Neuronal stem cell (in vitro differentiated cells): ENCODE data around the gene FAM186B.

Experiments used
- DNase-seq: peaks from one replicate; pipeline ENCODE4 v3.0.0-alpha.2; 2013; ENCODE audit warnings: low spot score
- H2AFZ ChIP-seq: one replicate; pipeline ENCODE4 v1.6.1; 2013; ENCODE audit warnings: mild to moderate bottlenecking, low read length, inconsistent platforms
- H2AK5ac ChIP-seq: 2 replicates; pipeline ENCODE4 v1.6.1; 2013; ENCODE audit warnings: low read depth, mild to moderate bottlenecking, inconsistent platforms, low read length, moderate library complexity, mixed read lengths
- H2BK120ac ChIP-seq: 2 replicates; pipeline ENCODE4 v1.6.1; 2013; ENCODE audit warnings: low read depth, mild to moderate bottlenecking, inconsistent platforms, low read length, moderate library complexity, mixed read lengths
- H2BK12ac ChIP-seq: one replicate; pipeline ENCODE4 v1.6.1; 2013; ENCODE audit warnings: low read length, inconsistent platforms
- H2BK15ac ChIP-seq: 2 replicates; pipeline ENCODE4 v1.6.1; 2013; ENCODE audit warnings: mild to moderate bottlenecking, low read length, inconsistent platforms, mixed read lengths
- H2BK5ac ChIP-seq: one replicate; pipeline ENCODE4 v1.6.1; 2013; ENCODE audit warnings: inconsistent platforms, mild to moderate bottlenecking, low read length, moderate library complexity
- H3K14ac ChIP-seq: one replicate; pipeline ENCODE4 v1.6.1; 2013; ENCODE audit warnings: low read length, inconsistent platforms
- H3K18ac ChIP-seq: 2 replicates; pipeline ENCODE4 v1.6.1; 2013; ENCODE audit warnings: low read length, inconsistent platforms
- H3K23ac ChIP-seq: 2 replicates; pipeline ENCODE4 v1.6.1; 2013; ENCODE audit warnings: low read depth, mild to moderate bottlenecking, mixed read lengths, low read length, inconsistent platforms; ENCODE audit not compliant: poor library complexity
- H3K27ac ChIP-seq: replicated peaks from 3 replicates; pipeline ENCODE4 v1.5.1; 2013; ENCODE audit warnings: low read length, inconsistent platforms
- H3K27me3 ChIP-seq, 3 experiments: 2 replicates each; pipeline ENCODE4 v1.6.1; 2013; ENCODE audit warnings: low read length in 3 of 3, mild to moderate bottlenecking in 2 of 3, inconsistent platforms in 1 of 3, low read depth in 1 of 3, mixed read lengths in 1 of 3, moderate library complexity in 1 of 3; ENCODE audit not compliant: control insufficient read depth in 3 of 3, insufficient read depth in 3 of 3
- H3K36me3 ChIP-seq, 2 donors: replicated peaks in 1 of 2; 2 replicates each; pipeline ENCODE4 v1.6.1; 2013; ENCODE audit warnings: low read length in 2 of 2; ENCODE audit not compliant: control insufficient read depth in 2 of 2, insufficient read depth in 2 of 2
- H3K4ac ChIP-seq: 2 replicates; pipeline ENCODE4 v1.6.1; 2013; ENCODE audit warnings: inconsistent platforms, mild to moderate bottlenecking, low read length, moderate library complexity
- H3K4me1 ChIP-seq, 2 donors: 1 replicate in 1 of 2; 2 replicates in 1 of 2; pipeline ENCODE4 v1.6.1; 2013; ENCODE audit warnings: low read length in 2 of 2, low read depth in 1 of 2; ENCODE audit not compliant: control insufficient read depth in 2 of 2, insufficient read depth in 1 of 2
- H3K4me2 ChIP-seq: one replicate; pipeline ENCODE4 v1.6.1; 2013; ENCODE audit warnings: mild to moderate bottlenecking, low read length, inconsistent platforms; ENCODE audit not compliant: insufficient read depth, poor library complexity, severe bottlenecking
- H3K4me3 ChIP-seq, 2 donors: 2 replicates each; pipeline ENCODE4 v1.5.1; 2013; ENCODE audit warnings: low read length in 2 of 2, mild to moderate bottlenecking in 2 of 2, inconsistent platforms in 1 of 2, moderate library complexity in 1 of 2
- H3K79me1 ChIP-seq: one replicate; pipeline ENCODE4 v1.6.1; 2013; ENCODE audit warnings: low read depth, mild to moderate bottlenecking, inconsistent platforms, low read length, moderate library complexity
- H3K9ac ChIP-seq: one replicate; pipeline ENCODE4 v1.6.1; 2013; ENCODE audit warnings: mild to moderate bottlenecking, low read depth, low read length, inconsistent platforms; ENCODE audit not compliant: poor library complexity
- H3K9me3 ChIP-seq, 2 donors: replicated peaks in 1 of 2; 2 replicates each; pipeline versions ENCODE3 to v1.6.1; 2013; ENCODE audit warnings: low read length in 2 of 2, mild to moderate bottlenecking in 2 of 2, inconsistent platforms in 1 of 2, low read depth in 1 of 2, mixed read lengths in 1 of 2, moderate library complexity in 1 of 2; ENCODE audit not compliant: control insufficient read depth in 2 of 2, insufficient read depth in 1 of 2
- H4K8ac ChIP-seq: one replicate; pipeline ENCODE4 v1.6.1; 2013; ENCODE audit warnings: low read depth, mild to moderate bottlenecking, inconsistent platforms, low read length, moderate library complexity
- H4K91ac ChIP-seq: one replicate; pipeline ENCODE4 v1.6.1; 2013; ENCODE audit warnings: low read length, low read depth, mild to moderate bottlenecking, inconsistent platforms; ENCODE audit not compliant: poor library complexity
- WGBS, 2 donors: extraction: QIAGEN DNeasy Blood & Tissue Kit; methylation state at CpG; one replicate each; pipeline ENCODE4 v1.1.7; 2013; ENCODE audit warnings: missing lambda C conversion rate in 2 of 2, mixed read lengths in 1 of 2; ENCODE audit not compliant: insufficient read length in 2 of 2, insufficient replicate concordance in 1 of 2; ENCODE audit errors: extremely low coverage in 2 of 2; 5-methylcytosine and 5-hydroxymethylcytosine counted together

Gene FAM186B

GRCh38 chr12:49562831-49563230 is 42.6 kb downstream of the FAM186B start:
- Histone ChIP-seq H2AK5ac (no peak overlapping the region), H3K4me2 (no peak overlapping the region), H3K27me3 (no peaks in the 10 kb centered on the region), H3K23ac (no peak overlapping the region), H2BK12ac (no peak overlapping the region), H3K9me3 (no peaks in the 10 kb centered on the region), H3K27ac (no peak overlapping the region), H3K4me3 (no peak overlapping the region), H3K4me1 (peaks cover 1 to 3% of the 10 kb centered on the region in 2 donors), H3K9ac (no peak overlapping the region), H4K91ac (no peak overlapping the region), H3K4ac (no peak overlapping the region), H2AFZ (no peak overlapping the region), H3K14ac (no peak overlapping the region), H4K8ac (no peak overlapping the region), H3K79me1 (peaks cover 18% of the 10 kb centered on the region), H2BK15ac (no peak overlapping the region), H2BK120ac (no peak overlapping the region), H2BK5ac (no peak overlapping the region), H3K36me3 (peaks cover 68 to 81% of the 10 kb centered on the region in 2 donors), H3K18ac (no peak overlapping the region)
- no peak for DNase-seq
- WGBS, 2 donors: no CpG with 5 or more reads among the region's 6 CpGs

GRCh38 chr12:49562233-49562632 is 43.2 kb downstream of the FAM186B start:
- no peak overlapping the region for H3K4me3 ChIP-seq
- no peak overlapping the region for H3K14ac ChIP-seq
- peaks cover 14% of the 10 kb centered on the region for H3K79me1 ChIP-seq
- H3K27me3 ChIP-seq: no peaks in the 10 kb centered on the region
- no peak overlapping the region for H3K4ac ChIP-seq
- no peak overlapping the region for H2BK15ac ChIP-seq
- no peaks in the 10 kb centered on the region for H3K9me3 ChIP-seq
- no peak overlapping the region for H3K9ac ChIP-seq
- H4K8ac ChIP-seq: no peak overlapping the region
- no peak overlapping the region for H3K18ac ChIP-seq
- no CpG with 5 or more reads among the region's 6 CpGs for WGBS, 2 donors
- DNase-seq: no peak
- no peak overlapping the region for H4K91ac ChIP-seq
- no peak overlapping the region for H2AFZ ChIP-seq
- no peak overlapping the region for H2BK5ac ChIP-seq
- H3K27ac ChIP-seq: no peak overlapping the region
- no peak overlapping the region for H3K4me2 ChIP-seq
- peaks cover 1 to 3% of the 10 kb centered on the region in 2 donors for H3K4me1 ChIP-seq
- peaks cover 71 to 85% of the 10 kb centered on the region in 2 donors for H3K36me3 ChIP-seq
- no peak overlapping the region for H3K23ac ChIP-seq
- no peak overlapping the region for H2AK5ac ChIP-seq
- H2BK120ac ChIP-seq: no peak overlapping the region
- no peak overlapping the region for H2BK12ac ChIP-seq

GRCh38 chr12:49560695-49561094 is 44.7 kb downstream of the FAM186B start:
- no peak overlapping the region for H3K9ac ChIP-seq
- H3K4ac ChIP-seq: no peak overlapping the region
- H2BK15ac ChIP-seq: no peak overlapping the region
- no peaks in the 10 kb centered on the region for H3K27me3 ChIP-seq
- no peak overlapping the region for H3K27ac ChIP-seq
- H2BK5ac ChIP-seq: no peak overlapping the region
- H3K4me2 ChIP-seq: no peak overlapping the region
- H4K8ac ChIP-seq: no peak overlapping the region
- no peaks in the 10 kb centered on the region for H3K9me3 ChIP-seq
- H4K91ac ChIP-seq: no peak overlapping the region
- DNase-seq: no peak
- no peaks in the 10 kb centered on the region for H3K4me1 ChIP-seq
- H3K18ac ChIP-seq: no peak overlapping the region
- no peak overlapping the region for H3K4me3 ChIP-seq
- no CpG with 5 or more reads among the region's 7 CpGs for WGBS, 2 donors
- H3K36me3 ChIP-seq: peaks cover 81 to 96% of the 10 kb centered on the region in 2 donors
- H2AK5ac ChIP-seq: no peak overlapping the region
- H3K14ac ChIP-seq: no peak overlapping the region
- H3K23ac ChIP-seq: no peak overlapping the region
- H3K79me1 ChIP-seq: peaks cover 6% of the 10 kb centered on the region
- no peak overlapping the region for H2AFZ ChIP-seq
- no peak overlapping the region for H2BK12ac ChIP-seq
- H2BK120ac ChIP-seq: no peak overlapping the region

GRCh38 chr12:49559011-49559675 is 46.3 kb downstream of the FAM186B start:
- Histone ChIP-seq H3K4me1 (peaks cover 0 to 2% of the 10 kb centered on the region in 2 donors), H3K27me3 (no peaks in the 10 kb centered on the region), H4K8ac (no peak overlapping the region), H3K14ac (no peak overlapping the region), H2AFZ (no peak overlapping the region), H3K36me3 (peaks cover 69 to 81% of the 10 kb centered on the region in 2 donors), H3K79me1 (peaks cover 6% of the 10 kb centered on the region), H2BK15ac (no peak overlapping the region), H3K23ac (no peak overlapping the region), H3K4me2 (no peak overlapping the region), H3K27ac (no peak overlapping the region), H3K9ac (no peak overlapping the region), H2BK120ac (no peak overlapping the region), H3K4ac (no peak overlapping the region), H3K4me3 (no peak overlapping the region), H2AK5ac (no peak overlapping the region), H2BK5ac (no peak overlapping the region), H3K9me3 (no peaks in the 10 kb centered on the region), H4K91ac (no peak overlapping the region), H2BK12ac (no peak overlapping the region), H3K18ac (no peak overlapping the region)
- no peak for DNase-seq
- WGBS, 2 donors: no CpG with 5 or more reads among the region's 17 CpGs
